Skin of body (tissue), 2 donors: ENCODE measurements around the gene ATF6. TPM values are rescaled to one million over a fixed set of nuclear protein-coding genes. Genes with fewer than 3 reads are reported as not detected.

Experiments
- DNase-seq: peaks from one replicate; lab custom pipeline; 2025; lab: John Stamatoyannopoulos, UW
- total RNA-seq: library from RNA; depleted of rRNA; stranded (reverse); fragments of >200 nt; gene quantifications from one replicate; pipeline ENCODE4 v1.2.3, GENCODE V29; 2014

The ATF6 gene
- total RNA-seq, 1 donor from 2014 or later = 24.4 TPM

- peak; percentile 54 for DNase-seq
These were observed 190.8 kb downstream of the ATF6 start for GRCh38 chr1:161956930-161957329.

DNA sequence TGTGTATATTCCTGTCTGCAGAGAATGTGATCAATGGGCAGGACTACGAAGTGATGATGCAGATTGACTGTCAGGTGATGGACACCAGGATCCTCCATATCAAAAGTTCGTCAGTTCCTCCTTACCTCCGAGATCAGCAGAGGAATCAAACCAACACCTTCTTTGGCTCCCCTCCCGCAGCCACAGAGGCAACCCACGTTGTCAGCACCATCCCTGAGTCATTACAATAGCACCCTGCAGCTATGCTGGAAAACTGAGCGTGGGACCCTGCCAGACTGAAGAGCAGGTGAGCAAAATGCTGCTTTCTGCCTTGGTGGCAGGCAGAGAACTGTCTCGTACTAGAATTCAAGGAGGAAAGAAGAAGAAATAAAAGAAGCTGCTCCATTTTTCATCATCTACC lies 192.3 kb downstream of the ATF6 start:
- DNase-seq = no peak

GRCh38 chr1:161962091-161962887 lies 196.2 kb downstream of the ATF6 start:
- DNase-seq = peak; percentile 59

DNA sequence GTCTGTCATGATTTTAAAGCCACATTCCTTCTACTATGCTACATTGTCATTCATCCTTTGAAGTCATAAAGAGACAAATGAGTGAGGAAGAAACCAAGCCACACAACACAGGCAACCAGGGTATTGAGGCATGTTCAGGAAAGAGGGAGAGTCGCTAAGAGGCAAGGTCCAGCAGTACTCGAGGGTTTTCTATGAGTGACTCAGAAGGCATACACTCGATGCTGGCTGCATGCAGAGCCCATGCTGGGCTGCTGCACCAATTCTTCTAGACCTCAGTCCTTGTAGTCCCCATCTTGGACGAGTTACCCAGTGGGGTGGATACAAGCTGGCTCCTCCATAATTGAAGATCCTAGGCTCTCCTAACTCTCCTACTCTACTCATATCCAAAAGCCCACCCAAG lies 199.9 kb downstream of the ATF6 start:
- no peak for DNase-seq

- DNase-seq = peak; percentile 17
These were observed 203.9 kb downstream of the ATF6 start for GRCh38 chr1:161970036-161970435.

DNA sequence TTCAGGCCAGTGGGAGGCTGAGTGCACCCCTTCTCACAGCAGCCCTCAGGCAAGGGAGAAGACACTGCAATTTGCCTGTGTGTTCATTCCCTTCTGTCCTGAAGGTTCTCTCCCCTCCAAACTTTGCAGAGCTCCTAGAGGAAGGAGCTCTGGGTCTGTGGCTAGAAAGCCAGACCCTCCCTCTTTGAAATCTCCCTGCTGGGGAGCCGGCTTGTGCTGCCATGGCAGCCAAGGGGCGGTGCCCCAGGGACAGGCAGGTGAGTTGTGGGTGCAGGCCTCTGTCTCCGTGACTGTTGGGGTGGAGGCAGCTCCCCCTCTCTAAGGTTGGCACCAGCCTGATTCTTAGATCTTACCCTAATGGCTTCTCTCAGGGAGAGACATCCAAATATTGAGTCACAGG lies 204.5 kb downstream of the ATF6 start:
- no peak for DNase-seq

DNA sequence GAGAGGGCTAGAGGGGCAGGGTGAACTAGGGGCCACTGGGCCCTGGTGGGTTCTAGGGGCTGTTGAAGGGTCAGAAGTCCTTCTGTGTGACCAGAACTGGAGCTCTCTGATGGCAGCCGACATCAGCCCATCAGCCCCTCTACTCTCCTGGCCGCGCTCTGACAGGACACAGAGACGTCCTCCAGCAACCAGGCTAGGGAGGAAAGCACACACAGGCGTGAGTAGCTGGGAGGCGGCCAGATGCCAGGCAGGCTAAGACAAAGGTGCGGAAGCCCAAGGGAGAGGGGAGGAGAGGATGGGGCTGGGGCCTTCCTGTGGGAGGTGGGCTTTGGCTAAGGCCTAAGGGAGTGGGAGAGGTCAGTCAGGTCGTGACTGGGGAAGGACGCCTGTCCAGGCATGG lies 206.7 kb downstream of the ATF6 start:
- DNase-seq = no peak

DNA sequence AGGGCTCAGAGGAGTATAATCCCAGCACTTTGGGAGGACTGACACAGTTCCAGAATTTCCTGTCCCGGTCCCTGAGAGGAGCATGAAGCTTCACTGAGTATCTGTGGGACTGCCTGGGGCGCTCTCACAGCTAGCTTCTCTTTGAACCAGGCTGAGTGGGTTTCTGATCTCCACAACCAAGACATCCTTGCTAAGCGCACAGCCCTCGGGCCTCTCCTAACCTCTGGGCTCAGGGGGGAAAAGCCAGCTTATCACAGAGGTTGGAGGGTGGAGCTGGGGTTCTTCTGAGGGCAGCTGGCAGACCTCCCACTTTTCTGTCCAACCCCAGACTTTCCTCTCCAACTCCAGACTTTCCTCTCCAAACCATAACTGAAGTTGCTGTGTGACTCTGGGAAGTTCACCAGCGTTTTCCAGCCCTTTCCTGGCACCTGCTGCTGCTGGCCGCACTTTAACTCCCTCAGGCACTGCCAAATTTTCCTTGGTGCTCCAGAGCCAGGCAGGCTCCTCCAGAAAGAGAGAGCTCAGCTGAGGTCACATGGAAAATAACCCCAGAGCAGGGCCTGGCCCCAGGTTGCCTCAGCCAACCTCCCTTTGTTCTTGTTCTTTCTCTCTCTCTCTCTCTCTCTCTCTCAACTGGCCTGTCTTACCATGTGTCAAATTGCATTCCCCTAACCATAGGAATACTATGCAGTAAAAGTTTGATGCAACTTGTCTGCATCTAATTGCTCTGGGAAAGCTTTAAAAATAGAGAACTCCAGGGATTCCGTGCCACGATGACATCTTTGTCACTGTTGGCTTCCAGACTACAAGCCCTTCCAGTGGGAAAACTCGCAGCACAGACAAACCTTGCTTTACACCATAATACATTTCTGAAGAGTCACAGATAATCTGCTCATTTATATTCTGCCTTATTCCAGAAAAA lies 208.1 kb downstream of the ATF6 start:
- DNase-seq = peak; percentile 76

GRCh38 chr1:161978011-161978790 lies 212.1 kb downstream of the ATF6 start:
- no peak for DNase-seq

DNA sequence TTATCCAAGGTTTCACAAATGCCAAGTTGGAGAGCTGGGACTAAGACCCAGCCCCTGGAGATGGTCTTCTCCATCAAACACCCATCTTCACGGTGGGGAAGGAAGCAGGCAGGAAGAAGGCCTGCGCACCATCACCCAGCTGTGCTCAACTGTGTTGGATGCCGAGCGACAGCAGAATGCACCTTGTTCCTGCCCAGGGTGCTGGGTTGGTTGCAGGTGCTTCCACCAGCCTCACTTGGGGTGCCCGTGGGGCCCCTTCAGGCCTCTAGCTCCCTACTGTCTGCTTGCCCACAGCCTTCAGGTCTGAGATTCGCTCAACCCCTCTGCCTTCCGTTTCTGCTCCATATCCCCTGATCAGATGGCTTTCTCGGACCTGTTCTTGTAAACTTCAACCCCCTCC lies 215.0 kb downstream of the ATF6 start:
- DNase-seq = no peak

DNA sequence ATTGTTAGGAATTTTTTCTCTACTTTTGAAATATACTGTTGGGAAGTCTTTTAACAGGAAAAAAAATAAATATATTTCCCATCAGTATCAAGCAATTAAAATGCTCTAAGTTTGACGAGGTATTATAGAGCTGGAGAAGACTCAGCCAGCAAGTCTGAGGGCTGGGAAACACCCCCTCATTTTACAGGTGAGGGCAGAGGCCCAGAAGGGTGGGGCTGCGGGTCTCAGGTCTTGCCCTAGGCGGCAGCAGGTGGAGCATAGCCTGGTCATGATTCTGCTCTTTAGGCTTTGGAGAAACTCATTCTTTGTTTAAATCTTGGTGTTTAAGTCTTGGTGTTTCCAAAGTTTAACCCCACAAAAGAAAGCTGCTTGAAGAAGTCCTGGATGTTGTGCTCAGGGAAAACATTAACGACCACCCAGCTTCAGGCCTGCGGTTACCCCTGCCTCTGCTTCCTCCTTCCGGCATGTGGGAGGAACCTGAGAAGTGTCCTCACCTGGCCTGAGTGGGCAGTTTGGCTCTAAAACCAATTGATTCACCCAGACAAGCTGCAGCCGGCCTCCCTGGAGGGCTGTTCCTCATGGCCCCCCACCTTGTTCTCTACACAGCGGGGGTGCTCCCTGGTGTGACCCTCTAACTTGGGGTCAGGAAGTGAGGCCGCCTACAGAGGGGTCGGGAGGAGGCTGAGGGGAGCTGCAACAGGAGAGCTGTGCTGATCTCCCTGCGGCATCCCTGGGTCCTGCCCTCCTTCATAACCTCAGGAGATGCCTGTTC lies 215.8 kb downstream of the ATF6 start:
- DNase-seq = no peak

DNA sequence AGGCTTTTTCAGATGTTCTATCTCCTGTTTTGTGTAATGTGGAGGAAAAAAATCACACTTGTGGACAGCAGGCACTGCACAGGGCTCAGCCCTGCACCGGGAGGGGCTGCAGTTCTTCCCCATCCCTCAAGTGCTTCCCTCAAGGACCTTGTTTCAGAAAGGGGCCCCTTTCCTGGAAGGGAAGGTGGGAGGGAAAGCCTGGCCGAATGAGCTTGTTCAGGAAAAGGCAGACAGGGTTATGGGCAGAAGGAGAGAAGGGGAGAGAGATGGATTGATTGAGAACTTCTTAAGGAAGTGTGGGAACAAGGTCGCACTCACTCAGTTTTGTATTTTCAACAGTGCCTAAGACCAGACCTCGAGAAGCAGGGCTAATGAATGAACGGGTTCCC lies 216.4 kb downstream of the ATF6 start:
- DNase-seq = no peak

DNA sequence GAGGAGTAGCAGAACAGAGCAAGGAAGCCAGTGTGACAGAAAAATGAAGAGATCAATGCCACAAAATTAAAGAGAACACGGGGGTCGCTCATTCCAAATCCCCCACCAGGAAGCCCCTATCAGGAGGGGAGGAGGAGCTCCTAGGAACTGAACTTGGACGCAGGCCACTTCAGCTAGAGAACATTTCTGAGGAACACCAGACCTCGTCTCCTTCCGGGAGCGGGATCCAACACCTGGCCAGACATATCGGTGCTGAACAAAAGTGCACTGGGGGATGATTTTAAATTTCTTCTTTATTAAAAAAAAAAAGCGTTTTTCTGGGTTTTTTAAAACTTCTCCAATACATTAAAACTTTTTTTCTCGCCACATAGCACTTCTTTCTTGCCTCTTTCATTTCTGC lies 216.8 kb downstream of the ATF6 start:
- no peak for DNase-seq

DNA sequence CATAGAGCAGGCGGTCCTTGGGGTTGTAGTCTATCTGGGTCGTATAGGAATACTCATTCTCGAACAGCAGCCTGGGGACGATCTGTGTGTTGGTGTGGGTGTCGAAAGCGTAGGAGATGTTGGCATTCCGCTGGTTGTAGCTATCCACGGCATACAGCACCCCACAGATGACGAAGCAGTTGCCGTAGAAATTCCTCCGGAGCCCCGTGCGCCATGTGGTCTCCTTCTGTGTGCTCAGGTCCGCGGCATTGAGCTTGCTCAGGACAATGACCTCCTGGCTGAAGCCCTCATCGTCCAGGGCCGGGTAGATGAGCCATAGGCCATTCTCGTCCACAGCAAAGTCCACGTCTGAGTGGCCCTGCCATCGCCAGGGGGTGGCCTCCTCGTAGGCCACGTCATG lies 217.6 kb downstream of the ATF6 start:
- DNase-seq = no peak

DNA sequence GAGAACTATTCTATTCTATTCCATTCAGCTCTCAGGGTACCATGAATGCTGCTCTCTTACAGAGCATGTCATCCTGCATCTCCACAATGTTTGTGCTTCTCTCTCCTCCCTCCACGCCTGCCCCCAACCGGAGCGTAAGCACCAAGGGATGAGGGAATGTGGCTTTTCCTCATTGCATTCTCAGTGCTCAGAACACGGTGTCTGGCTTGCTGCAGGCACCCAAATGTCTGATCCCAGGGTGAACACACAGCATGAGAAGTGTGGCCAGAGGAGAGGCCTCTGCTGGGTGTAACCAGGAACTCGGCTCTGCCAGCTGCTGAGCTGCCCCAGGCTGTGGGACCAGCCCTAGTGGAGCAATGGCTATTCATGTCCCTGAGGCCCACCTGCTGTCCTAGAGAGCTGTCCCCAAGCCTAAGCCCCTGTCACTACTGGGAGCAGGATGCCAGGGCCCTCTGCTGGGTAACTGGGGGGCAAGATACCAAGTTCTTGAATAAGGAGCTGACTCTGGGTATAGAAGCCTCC lies 219.2 kb downstream of the ATF6 start:
- DNase-seq = no peak

- peak; percentile 86 for DNase-seq
These were observed 220.2 kb downstream of the ATF6 start for GRCh38 chr1:161986328-161986727.

- peak; percentile 11 for DNase-seq
These were observed 221.2 kb downstream of the ATF6 start for GRCh38 chr1:161987303-161987702.

DNA sequence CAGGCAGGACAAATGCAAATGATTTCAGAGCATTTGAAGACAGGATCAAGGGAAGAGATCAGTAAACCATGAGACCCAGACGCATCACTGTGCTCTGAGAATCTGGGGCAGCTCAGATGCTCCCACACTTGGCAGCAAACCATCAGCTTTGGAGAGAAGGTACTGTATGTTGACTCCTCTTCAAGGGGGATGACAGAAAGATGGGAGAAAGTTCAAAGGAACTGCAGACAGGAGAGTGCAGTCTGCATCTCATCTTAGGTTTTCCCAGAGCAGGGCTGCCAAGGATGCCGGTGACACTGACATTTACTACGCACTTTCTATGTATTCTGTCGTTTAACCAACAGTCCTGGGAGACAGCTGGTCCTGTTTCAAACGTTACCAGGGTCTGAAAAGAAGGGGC lies 221.8 kb downstream of the ATF6 start:
- no peak for DNase-seq

DNA sequence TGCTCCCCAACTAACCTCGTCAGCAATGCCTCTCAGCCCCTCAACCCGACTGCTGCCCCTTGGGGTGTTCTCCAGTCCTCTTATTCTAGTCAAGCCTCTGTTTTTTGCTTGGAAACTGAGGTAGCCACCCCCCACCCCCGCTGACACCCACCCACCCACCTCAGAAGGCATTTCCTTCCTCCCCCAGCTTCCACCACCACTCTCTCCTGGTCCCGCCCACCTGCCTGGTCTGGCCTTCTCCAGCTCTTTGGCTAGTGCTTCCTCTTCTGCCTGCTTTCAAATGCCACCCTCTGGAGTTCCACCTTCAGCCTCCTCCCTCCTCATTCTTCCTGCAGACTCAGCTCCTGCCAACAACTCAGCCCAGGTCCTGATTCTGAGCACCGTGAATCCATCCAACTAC lies 222.3 kb downstream of the ATF6 start:
- DNase-seq = no peak

- DNase-seq = no peak
These were observed 223.0 kb downstream of the ATF6 start for GRCh38 chr1:161989108-161989507.

DNA sequence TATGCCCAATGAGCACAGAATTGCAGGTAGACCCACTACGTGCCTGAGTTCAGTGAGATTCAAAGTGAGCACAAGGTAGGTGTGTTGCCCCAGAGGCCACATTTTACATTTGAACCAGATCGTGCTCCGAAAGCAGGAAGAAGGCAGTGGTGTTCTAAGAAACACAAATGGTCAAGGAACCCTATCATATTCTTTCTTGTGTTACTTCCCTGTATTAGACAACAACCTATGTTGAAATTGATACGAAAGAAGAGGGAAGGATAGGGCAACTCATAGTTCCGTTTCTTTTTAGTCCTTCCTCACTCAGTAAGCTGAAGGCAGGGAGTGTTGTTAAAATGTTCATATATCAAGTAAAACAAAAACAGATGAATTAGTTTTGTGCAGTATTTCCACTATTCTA lies 223.7 kb downstream of the ATF6 start:
- no peak for DNase-seq
